Esophagus squamous epithelium (tissue), 4 donors: ENCODE data around the gene SBSN.

ENCODE experiments used
- POLR2A ChIP-seq, 4 donors: fragments of 450-650 bp; IDR thresholded peaks; one replicate each; pipeline ENCODE4 v1.6.1; 2017; ENCODE audit warnings: antibody characterized with exemption in 4 of 4, mild to moderate bottlenecking in 4 of 4, moderate library complexity in 3 of 4
- TF ChIP-seq, protein P1 (sequence below), 6 experiments: fragments of 450-650 bp in 4 of 6; fragments of 200-600 bp in 2 of 6; sonication (generic) in 2 of 6; IDR thresholded peaks; one replicate each; pipeline ENCODE4 v1.5.1; 2016 to 2019; ENCODE audit warnings: antibody characterized with exemption in 6 of 6, mild to moderate bottlenecking in 4 of 6, moderate library complexity in 4 of 6

- TF ChIP-seq, protein P1, sequence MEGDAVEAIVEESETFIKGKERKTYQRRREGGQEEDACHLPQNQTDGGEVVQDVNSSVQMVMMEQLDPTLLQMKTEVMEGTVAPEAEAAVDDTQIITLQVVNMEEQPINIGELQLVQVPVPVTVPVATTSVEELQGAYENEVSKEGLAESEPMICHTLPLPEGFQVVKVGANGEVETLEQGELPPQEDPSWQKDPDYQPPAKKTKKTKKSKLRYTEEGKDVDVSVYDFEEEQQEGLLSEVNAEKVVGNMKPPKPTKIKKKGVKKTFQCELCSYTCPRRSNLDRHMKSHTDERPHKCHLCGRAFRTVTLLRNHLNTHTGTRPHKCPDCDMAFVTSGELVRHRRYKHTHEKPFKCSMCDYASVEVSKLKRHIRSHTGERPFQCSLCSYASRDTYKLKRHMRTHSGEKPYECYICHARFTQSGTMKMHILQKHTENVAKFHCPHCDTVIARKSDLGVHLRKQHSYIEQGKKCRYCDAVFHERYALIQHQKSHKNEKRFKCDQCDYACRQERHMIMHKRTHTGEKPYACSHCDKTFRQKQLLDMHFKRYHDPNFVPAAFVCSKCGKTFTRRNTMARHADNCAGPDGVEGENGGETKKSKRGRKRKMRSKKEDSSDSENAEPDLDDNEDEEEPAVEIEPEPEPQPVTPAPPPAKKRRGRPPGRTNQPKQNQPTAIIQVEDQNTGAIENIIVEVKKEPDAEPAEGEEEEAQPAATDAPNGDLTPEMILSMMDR (IDR thresholded peaks at IDR 0.05): no peak
- TF ChIP-seq POLR2A (IDR thresholded peaks at IDR 0.05): no peak
Observed at GRCh38 chr19:35518313-35518712, 9.8 kb downstream of the SBSN start.
